Lower leg skin (tissue), 4 donors: ENCODE measurements around the gene CHI3L2. TPM values are rescaled to one million over a fixed set of nuclear protein-coding genes. Genes with fewer than 3 reads are reported as not detected.

ENCODE experiments used
- DNase-seq, 2 donors: peaks; one replicate each; pipeline ENCODE4 v3.0.0-alpha.2; 2019; ENCODE audit warnings: low spot score in 2 of 2
- H3K4me3 ChIP-seq: fragments of 200-600 bp; sonication (generic); 2 replicates; pipeline ENCODE4 v1.5.1; 2017; ENCODE audit warnings: mild to moderate bottlenecking, low read depth; ENCODE audit not compliant: poor library complexity, severe bottlenecking
- POLR2A ChIP-seq, 2 donors: fragments of 450-650 bp; IDR thresholded peaks; one replicate each; pipeline ENCODE4 v1.6.1; 2016 to 2017; ENCODE audit warnings: antibody characterized with exemption in 2 of 2, mild to moderate bottlenecking in 1 of 2, moderate library complexity in 1 of 2
- WGBS, 2 donors: methylation state at CpG; one replicate each; pipeline ENCODE4 v1.1.5; 2018; 5-methylcytosine and 5-hydroxymethylcytosine counted together
- intact Hi-C: fragments of 100-400 bp; cut with DNase I; formaldehyde crosslinking; loops from one replicate; pipeline ENCODE4 v1.15.0; 2023; ENCODE audit warnings: low total_unique reads
- total RNA-seq, 4 donors: library from RNA; depleted of rRNA; stranded (reverse); fragments of >200 nt; gene quantifications; one replicate each; pipeline ENCODE4 v1.1.0, GENCODE V29; 2016
- TF ChIP-seq, protein P1 (sequence below), 3 donors: fragments of 450-650 bp; IDR thresholded peaks; one replicate each; pipeline ENCODE4 v1.5.1; 2016; ENCODE audit warnings: antibody characterized with exemption in 3 of 3, mild to moderate bottlenecking in 3 of 3, moderate library complexity in 2 of 3

CHI3L2 gene
- total RNA-seq, 4 donors from 2014 or later: 2.2 to 15.8 (median 5.5) TPM; not detected in 1

DNA sequence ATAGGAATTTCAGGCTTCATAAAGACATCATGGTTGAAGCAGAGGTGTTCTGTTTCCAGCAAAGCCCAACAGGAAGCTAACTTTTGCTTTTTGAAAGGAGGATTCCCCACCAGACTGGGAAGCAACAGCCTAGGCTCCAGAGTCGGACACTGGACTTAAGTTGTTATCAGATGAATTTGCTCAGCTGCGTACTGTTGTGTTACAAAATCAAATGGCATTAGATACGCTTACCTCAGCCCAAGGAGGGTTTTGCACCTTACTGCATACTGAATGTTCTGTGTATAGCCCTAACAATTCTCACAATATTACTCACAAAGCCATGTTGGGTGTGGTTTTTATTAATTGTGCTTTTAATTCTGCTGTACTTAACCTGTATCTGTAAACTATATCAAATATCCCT, 62.6 kb downstream of the CHI3L2 start:
- intact Hi-C loops: no loop called here
- no peak overlapping the region for H3K4me3 ChIP-seq
- no peak for DNase-seq
- TF ChIP-seq POLR2A (IDR thresholded peaks at IDR 0.05): no peak
- TF ChIP-seq, protein P1, sequence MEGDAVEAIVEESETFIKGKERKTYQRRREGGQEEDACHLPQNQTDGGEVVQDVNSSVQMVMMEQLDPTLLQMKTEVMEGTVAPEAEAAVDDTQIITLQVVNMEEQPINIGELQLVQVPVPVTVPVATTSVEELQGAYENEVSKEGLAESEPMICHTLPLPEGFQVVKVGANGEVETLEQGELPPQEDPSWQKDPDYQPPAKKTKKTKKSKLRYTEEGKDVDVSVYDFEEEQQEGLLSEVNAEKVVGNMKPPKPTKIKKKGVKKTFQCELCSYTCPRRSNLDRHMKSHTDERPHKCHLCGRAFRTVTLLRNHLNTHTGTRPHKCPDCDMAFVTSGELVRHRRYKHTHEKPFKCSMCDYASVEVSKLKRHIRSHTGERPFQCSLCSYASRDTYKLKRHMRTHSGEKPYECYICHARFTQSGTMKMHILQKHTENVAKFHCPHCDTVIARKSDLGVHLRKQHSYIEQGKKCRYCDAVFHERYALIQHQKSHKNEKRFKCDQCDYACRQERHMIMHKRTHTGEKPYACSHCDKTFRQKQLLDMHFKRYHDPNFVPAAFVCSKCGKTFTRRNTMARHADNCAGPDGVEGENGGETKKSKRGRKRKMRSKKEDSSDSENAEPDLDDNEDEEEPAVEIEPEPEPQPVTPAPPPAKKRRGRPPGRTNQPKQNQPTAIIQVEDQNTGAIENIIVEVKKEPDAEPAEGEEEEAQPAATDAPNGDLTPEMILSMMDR (IDR thresholded peaks at IDR 0.05): no peak
- WGBS, 2 donors: 60 to 73% methylated on average over 3 of the region's 3 CpGs

DNA sequence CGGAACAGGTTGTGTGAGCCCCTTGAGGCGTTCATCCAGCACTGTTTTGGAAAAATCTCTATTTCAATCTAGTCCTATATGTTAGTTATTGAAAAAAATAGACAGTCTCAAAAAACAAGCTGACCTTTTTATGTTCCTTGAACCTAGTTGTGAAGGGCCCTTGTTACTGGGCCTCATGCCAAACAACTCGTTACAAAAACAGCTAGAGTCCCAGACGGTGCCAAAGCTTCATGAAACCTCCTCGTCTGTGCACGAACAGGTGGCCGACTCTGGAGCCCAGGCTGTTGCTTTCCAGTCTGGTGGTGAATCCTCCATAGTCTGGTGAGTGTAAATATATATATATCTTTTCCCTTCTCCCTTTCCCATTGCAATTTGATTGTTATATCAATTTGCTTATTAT, 63.1 kb downstream of the CHI3L2 start, which contains the start of gene CHIA:
Gene CHIA (plus strand): TSS at position 222 of the 400 bp plus-strand sequence. CDS start 19,617 bp downstream, outside the sequence.
- TF ChIP-seq POLR2A (IDR thresholded peaks at IDR 0.05): no peak
- TF ChIP-seq, protein P1 (IDR thresholded peaks at IDR 0.05): no peak
- H3K4me3 ChIP-seq: no peak within 1 kb of the TSS
- WGBS, 2 donors: 38 to 48% methylated on average over 7 of the region's 7 CpGs
- intact Hi-C loops: no loop called here
- no peak for DNase-seq

Other genes starting within 250 kb of the CHI3L2 start
- gene DRAM2, start 87.6 kb upstream of the CHI3L2 start, total RNA-seq: 10 to 100 TPM; 26.8 to 45.0 (median 40.3) TPM
- 10 to 100 TPM; 23.5 to 44.0 (median 31.8) TPM for gene CEPT1, start 87.5 kb upstream of the CHI3L2 start, total RNA-seq
- 10 to 100 TPM; 26.7 to 48.9 (median 33.6) TPM for gene DENND2D, start 27.1 kb upstream of the CHI3L2 start, total RNA-seq
- gene CHIA, start 63.1 kb downstream of the CHI3L2 start, total RNA-seq: not detected
- 1 to 10 TPM; 1.6 to 7.1 (median 4.9) TPM for gene OVGP1, start 200.0 kb downstream of the CHI3L2 start, total RNA-seq
- gene WDR77, start 221.5 kb downstream of the CHI3L2 start, total RNA-seq: 10 to 100 TPM in 3 of 4 donors, 1 to 10 TPM in 1; 8.8 to 18.5 (median 12.7) TPM
- 100 to 1,000 TPM; 113 to 219 (median 153) TPM for gene ATP5PB, start 221.8 kb downstream of the CHI3L2 start, total RNA-seq
- gene C1orf162, start 246.3 kb downstream of the CHI3L2 start, total RNA-seq: 10 to 100 TPM in 3 of 4 donors, 1 to 10 TPM in 1; 2.4 to 15.3 (median 12.3) TPM